ENCODE data around the gene ZBTB6.
"Not testable (repeated sequence)": the region's sequence is repeated elsewhere in the genome, so short reads cannot be mapped to it uniquely, and the experiment has no call there.

ZBTB6 gene

DNA sequence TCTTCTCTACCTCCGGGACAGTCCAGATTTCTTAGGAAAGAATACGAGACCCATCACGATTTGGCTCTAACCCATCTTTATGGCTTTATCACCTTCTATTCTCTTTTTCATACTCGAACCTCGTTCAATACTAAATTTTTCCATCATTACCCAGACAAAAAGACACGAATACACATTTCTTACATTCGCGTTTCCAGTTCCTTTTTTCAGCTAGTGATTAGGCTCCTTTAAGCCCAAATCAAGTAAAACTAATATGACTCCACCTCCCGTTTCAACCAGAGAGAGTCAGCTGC, 506 bp downstream of the ZBTB6 start:
- Histone ChIP-seq H3K9me3 (ENCODE audit: control insufficient read depth, insufficient read depth, low read depth, low read length) (no peaks in the 10 kb centered on the region), H3K27ac (ENCODE audit: extremely low read depth, low read depth, low read length) (peak overlapping the region; percentile 65), H3K4me3 (ENCODE audit: low read depth, low read length) (peak overlapping the region; percentile 97), H3K36me3 (ENCODE audit: control insufficient read depth in 2 of 2, insufficient read depth in 1 of 2, low read length in 2 of 2) (peaks cover 0 to 25% of the 10 kb centered on the region in 2 experiments; a peak in 2 of 3 replicates), H3K4me1 (ENCODE audit: control insufficient read depth, insufficient read depth, low read length) (no peaks in the 10 kb centered on the region)
- POLR2A ChIA-PET = interaction anchor here (0.7 to 2.9 kb wide), 8 partner anchors 8 to 84 kb away, joined by 3 to 43 read pairs (median 5); partner anchors contain the start of genes PDCL, RABGAP1, RC3H2 and ZBTB26
- no peak for TF ChIP-seq ZFHX2 (tag by site-specific recombination; conservative IDR thresholded peaks at IDR 0.05)
- TF ChIP-seq, protein P1, sequence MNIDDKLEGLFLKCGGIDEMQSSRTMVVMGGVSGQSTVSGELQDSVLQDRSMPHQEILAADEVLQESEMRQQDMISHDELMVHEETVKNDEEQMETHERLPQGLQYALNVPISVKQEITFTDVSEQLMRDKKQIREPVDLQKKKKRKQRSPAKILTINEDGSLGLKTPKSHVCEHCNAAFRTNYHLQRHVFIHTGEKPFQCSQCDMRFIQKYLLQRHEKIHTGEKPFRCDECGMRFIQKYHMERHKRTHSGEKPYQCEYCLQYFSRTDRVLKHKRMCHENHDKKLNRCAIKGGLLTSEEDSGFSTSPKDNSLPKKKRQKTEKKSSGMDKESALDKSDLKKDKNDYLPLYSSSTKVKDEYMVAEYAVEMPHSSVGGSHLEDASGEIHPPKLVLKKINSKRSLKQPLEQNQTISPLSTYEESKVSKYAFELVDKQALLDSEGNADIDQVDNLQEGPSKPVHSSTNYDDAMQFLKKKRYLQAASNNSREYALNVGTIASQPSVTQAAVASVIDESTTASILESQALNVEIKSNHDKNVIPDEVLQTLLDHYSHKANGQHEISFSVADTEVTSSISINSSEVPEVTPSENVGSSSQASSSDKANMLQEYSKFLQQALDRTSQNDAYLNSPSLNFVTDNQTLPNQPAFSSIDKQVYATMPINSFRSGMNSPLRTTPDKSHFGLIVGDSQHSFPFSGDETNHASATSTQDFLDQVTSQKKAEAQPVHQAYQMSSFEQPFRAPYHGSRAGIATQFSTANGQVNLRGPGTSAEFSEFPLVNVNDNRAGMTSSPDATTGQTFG (tag by site-specific recombination; IDR thresholded peaks at IDR 0.05; ENCODE audit: borderline replicate concordance) = no peak
- CTCF ChIA-PET = interaction anchor here (0.6 to 1.0 kb wide), 5 partner anchors 10 to 484 kb away, joined by 3 to 5 read pairs (median 4); partner anchors contain the start of genes PDCL and ZBTB26

DNA sequence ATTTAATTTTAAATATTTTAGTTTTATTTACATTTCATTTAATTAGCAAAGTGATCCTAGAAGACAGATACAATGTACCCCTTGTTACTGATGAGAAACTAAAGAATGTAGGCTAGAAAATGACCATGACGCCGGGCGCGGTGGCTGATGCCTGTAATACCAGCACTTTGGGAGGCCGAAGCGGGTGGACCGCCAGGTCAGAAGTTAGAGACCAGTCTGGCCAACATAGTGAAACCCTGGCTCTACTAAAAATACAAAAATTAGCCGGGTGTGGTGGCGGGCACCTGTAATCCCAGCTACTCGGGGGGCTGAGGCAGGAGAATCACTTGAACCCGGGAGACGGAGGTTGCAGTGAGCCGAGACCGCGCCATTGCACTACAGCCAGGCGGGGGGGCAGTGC, 7.0 kb downstream of the ZBTB6 start:
- H3K9me3 ChIP-seq (ENCODE audit: control insufficient read depth, insufficient read depth, low read depth, low read length); CTCF ChIA-PET; H3K27ac ChIP-seq (ENCODE audit: extremely low read depth, low read depth, low read length); H3K4me1 ChIP-seq (ENCODE audit: control insufficient read depth, insufficient read depth, low read length); H3K4me3 ChIP-seq (ENCODE audit: low read depth, low read length): not testable (repeated sequence)
- H3K36me3 ChIP-seq (ENCODE audit: control insufficient read depth in 2 of 2, insufficient read depth in 1 of 2, low read length in 2 of 2) = peaks cover 0 to 15% of the 10 kb centered on the region in 2 experiments; a peak in 2 of 3 replicates
- POLR2A ChIA-PET = interaction anchor here (0.7 to 3.7 kb wide), 3 partner anchors 25 to 78 kb away, joined by 3 to 34 read pairs (median 9); partner anchors contain the start of genes PDCL and ZBTB26

DNA sequence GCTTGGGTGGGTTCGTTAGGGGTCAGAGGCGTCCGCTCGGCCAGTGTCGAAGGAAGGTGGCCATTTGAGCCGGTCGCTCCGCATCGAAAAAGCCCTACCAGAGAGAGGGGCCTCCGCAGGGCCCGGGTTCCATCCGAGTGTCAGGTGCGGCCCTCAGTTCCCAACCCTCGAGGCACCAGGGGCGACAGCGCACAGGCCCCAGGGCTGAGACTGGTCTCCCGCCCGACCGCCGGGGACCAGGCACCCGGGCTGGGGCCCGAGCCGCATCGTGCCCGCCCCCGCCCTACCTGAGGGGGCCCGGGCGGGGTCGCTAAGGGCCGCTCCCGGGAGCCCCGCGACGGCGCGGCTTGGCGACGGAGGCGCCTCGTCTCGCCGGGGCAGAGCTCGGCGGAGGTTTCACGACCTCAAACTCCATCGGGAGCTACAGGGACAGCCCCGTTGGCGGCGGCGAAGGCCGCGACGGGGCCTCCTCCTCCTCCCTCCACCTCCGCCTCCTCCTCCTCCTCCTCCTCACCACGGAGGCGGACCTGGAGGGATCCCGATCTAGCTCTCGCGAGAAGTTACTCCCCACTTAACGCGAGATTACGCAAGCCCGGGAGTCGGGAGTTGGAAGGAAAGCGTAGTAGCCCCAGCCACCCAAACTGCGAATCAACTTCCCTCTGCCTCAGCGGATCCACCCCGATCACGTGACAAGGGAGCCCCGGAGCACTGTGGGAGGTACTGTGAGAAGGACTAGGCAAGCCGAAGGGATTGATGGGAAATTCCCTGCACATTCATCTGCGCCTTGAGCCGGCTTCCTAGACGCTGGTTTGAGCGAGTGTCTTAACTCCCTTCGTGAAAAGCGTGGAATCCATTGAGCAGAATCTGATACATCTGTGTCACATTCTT, 8.1 kb downstream of the ZBTB6 start, which contains the start of gene RC3H2:
Gene RC3H2 (minus strand): TSS at position 537 of the 888 bp plus-strand sequence. CDS start 7,850 bp downstream, outside the sequence.
- no peaks in the 10 kb centered on the region for H3K9me3 ChIP-seq (ENCODE audit: control insufficient read depth, insufficient read depth, low read depth, low read length)
- POLR2A ChIA-PET = interaction anchor here (0.6 to 3.7 kb wide), 17 partner anchors 8 to 445 kb away, joined by 3 to 44 read pairs (median 5); partner anchors contain the start of genes PDCL, RABGAP1, ZBTB26 and ZBTB6
- H3K36me3 ChIP-seq (ENCODE audit: control insufficient read depth in 2 of 2, insufficient read depth in 1 of 2, low read length in 2 of 2) = peaks cover 0 to 7% of the 10 kb centered on the region in 2 experiments; a peak in 2 of 3 replicates
- 0 out of 2 replicates have a peak, but pooled peaks cover 3% of the 10 kb centered on the region for H3K4me1 ChIP-seq (ENCODE audit: control insufficient read depth, insufficient read depth, low read length)
- peak within 1 kb of the TSS; percentile 81 for H3K27ac ChIP-seq (ENCODE audit: extremely low read depth, low read depth, low read length)
- peak within 1 kb of the TSS; percentile 94 for H3K4me3 ChIP-seq (ENCODE audit: low read depth, low read length)
- CTCF ChIA-PET = interaction anchor here (0.6 to 1.3 kb wide), 2 partner anchors 25 to 29 kb away, joined by 3 read pairs; no protein-coding TSS in a partner anchor
- TF ChIP-seq ZNF24 (tag by site-specific recombination; IDR thresholded peaks at IDR 0.05) = peak; percentile 75; the same call in 1 of the 2 replicates
- TF ChIP-seq, protein P2, sequence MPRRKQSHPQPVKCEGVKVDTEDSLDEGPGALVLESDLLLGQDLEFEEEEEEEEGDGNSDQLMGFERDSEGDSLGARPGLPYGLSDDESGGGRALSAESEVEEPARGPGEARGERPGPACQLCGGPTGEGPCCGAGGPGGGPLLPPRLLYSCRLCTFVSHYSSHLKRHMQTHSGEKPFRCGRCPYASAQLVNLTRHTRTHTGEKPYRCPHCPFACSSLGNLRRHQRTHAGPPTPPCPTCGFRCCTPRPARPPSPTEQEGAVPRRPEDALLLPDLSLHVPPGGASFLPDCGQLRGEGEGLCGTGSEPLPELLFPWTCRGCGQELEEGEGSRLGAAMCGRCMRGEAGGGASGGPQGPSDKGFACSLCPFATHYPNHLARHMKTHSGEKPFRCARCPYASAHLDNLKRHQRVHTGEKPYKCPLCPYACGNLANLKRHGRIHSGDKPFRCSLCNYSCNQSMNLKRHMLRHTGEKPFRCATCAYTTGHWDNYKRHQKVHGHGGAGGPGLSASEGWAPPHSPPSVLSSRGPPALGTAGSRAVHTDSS (tag by site-specific recombination; IDR thresholded peaks at IDR 0.05) = peak; percentile 97
- no peak for TF ChIP-seq WT1 (tag by site-specific recombination; IDR thresholded peaks at IDR 0.05)
- TF ChIP-seq ZNF214 (tag by site-specific recombination; IDR thresholded peaks at IDR 0.05; ENCODE audit: borderline replicate concordance) = no peak
- TF ChIP-seq ZNF223 (tag by site-specific recombination; IDR thresholded peaks at IDR 0.05) = no peak
- TF ChIP-seq, protein P3, sequence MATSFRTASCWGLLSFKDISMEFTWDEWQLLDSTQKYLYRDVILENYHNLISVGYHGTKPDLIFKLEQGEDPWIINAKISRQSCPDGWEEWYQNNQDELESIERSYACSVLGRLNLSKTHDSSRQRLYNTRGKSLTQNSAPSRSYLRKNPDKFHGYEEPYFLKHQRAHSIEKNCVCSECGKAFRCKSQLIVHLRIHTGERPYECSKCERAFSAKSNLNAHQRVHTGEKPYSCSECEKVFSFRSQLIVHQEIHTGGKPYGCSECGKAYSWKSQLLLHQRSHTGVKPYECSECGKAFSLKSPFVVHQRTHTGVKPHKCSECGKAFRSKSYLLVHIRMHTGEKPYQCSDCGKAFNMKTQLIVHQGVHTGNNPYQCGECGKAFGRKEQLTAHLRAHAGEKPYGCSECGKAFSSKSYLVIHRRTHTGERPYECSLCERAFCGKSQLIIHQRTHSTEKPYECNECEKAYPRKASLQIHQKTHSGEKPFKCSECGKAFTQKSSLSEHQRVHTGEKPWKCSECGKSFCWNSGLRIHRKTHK (tag by site-specific recombination; IDR thresholded peaks at IDR 0.05) = no peak
- no peak for TF ChIP-seq ZNF114 (tag by site-specific recombination; IDR thresholded peaks at IDR 0.05)
- no peak for TF ChIP-seq ZNF202 (tag by site-specific recombination; IDR thresholded peaks at IDR 0.05; ENCODE audit: borderline replicate concordance)
- TF ChIP-seq ZNF335 (tag by site-specific recombination; conservative IDR thresholded peaks at IDR 0.05) = peak; percentile 73
- TF ChIP-seq, protein P4, sequence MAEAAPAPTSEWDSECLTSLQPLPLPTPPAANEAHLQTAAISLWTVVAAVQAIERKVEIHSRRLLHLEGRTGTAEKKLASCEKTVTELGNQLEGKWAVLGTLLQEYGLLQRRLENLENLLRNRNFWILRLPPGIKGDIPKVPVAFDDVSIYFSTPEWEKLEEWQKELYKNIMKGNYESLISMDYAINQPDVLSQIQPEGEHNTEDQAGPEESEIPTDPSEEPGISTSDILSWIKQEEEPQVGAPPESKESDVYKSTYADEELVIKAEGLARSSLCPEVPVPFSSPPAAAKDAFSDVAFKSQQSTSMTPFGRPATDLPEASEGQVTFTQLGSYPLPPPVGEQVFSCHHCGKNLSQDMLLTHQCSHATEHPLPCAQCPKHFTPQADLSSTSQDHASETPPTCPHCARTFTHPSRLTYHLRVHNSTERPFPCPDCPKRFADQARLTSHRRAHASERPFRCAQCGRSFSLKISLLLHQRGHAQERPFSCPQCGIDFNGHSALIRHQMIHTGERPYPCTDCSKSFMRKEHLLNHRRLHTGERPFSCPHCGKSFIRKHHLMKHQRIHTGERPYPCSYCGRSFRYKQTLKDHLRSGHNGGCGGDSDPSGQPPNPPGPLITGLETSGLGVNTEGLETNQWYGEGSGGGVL (tag by site-specific recombination; IDR thresholded peaks at IDR 0.05) = peak; percentile 52
- TF ChIP-seq EGR2 (tag by site-specific recombination; IDR thresholded peaks at IDR 0.05; ENCODE audit: low read depth) = peak; percentile 97
- TF ChIP-seq, protein P5, sequence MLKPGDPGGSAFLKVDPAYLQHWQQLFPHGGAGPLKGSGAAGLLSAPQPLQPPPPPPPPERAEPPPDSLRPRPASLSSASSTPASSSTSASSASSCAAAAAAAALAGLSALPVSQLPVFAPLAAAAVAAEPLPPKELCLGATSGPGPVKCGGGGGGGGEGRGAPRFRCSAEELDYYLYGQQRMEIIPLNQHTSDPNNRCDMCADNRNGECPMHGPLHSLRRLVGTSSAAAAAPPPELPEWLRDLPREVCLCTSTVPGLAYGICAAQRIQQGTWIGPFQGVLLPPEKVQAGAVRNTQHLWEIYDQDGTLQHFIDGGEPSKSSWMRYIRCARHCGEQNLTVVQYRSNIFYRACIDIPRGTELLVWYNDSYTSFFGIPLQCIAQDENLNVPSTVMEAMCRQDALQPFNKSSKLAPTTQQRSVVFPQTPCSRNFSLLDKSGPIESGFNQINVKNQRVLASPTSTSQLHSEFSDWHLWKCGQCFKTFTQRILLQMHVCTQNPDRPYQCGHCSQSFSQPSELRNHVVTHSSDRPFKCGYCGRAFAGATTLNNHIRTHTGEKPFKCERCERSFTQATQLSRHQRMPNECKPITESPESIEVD (tag by site-specific recombination; IDR thresholded peaks at IDR 0.05) = no peak
- TF ChIP-seq, protein P6, sequence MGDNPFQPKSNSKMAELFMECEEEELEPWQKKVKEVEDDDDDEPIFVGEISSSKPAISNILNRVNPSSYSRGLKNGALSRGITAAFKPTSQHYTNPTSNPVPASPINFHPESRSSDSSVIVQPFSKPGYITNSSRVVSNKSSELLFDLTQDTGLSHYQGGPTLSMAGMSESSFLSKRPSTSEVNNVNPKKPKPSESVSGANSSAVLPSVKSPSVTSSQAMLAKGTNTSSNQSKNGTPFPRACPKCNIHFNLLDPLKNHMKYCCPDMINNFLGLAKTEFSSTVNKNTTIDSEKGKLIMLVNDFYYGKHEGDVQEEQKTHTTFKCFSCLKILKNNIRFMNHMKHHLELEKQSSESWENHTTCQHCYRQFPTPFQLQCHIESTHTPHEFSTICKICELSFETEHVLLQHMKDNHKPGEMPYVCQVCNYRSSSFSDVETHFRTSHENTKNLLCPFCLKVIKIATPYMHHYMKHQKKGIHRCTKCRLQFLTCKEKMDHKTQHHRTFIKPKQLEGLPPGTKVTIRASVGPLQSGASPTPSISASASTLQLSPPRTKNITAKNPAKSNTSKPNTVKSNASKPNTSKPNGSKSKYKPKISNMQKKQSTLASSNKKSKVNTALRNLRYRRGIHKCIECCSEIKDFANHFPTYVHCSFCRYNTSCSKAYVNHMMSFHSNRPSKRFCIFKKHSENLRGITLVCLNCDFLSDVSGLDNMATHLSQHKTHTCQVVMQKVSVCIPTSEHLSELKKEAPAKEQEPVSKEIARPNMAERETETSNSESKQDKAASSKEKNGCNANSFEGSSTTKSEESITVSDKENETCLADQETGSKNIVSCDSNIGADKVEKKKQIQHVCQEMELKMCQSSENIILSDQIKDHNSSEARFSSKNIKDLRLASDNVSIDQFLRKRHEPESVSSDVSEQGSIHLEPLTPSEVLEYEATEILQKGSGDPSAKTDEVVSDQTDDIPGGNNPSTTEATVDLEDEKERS (tag by site-specific recombination; IDR thresholded peaks at IDR 0.05) = no peak

Data from HEK293 (cell line).